ENCODE results near the gene BRSK2. TPM values are rescaled to one million over a fixed set of nuclear protein-coding genes. Genes with fewer than 3 reads are reported as not detected.

Gene BRSK2
- total RNA-seq, 3 donors from 2014 or later = 0.58 to 4.3 (median 0.60) TPM

DNA sequence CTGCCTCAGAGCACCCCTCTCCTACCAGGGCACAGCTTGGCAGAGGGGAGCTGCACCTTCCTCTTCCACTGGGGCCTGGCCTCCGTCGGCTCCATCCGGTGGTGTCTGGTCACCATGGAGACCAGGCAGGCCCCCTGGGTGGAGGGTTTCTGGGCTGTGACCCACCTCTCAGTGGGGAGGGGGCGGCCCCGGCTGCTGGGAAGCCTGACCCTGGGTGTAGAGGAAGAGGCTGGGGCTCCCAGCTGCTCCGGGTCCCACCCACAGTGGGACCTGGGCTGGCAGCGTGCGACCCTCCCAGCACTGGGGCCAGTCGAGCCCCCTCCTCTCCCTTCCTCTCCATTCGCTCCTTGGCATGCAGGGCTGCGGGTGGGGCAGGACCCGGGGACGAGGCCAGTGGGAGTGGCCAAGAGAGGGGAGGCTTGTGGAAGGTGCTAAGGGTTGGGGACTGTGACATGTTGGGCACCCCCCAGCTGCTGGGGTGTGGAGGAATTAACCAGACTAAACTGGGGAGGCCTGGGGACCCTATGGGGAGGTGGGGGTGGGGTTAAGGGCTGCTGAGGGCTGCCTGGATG, 46.8 kb downstream of the BRSK2 start:
- H3K4me3 ChIP-seq = no peak overlapping the region
- peak; percentile 10 for ATAC-seq
- intact Hi-C loops (cut with DNase I, micrococcal nuclease) = no loop called here

DNA sequence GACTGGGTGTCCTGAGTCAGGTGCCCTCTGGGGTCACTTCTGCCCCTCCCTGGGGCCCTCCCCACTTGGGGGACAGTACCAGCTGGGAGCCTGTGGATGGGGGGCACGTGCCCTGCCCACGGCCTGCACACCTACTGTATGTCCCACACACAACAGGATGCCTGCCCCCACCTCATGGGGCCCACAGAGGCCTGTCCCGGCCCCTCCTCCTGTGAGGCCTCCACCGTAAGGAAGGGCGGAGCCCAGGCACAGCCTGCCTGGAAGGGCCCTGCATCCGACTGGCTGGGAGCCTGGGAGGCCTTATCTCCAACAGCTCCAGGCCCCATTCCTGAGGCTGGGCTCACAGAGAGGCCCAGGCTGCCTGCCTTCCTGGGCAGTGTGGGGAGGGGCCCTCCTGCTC, 47.8 kb downstream of the BRSK2 start:
- no peak overlapping the region for H3K4me3 ChIP-seq
- TF ChIP-seq, protein P1, sequence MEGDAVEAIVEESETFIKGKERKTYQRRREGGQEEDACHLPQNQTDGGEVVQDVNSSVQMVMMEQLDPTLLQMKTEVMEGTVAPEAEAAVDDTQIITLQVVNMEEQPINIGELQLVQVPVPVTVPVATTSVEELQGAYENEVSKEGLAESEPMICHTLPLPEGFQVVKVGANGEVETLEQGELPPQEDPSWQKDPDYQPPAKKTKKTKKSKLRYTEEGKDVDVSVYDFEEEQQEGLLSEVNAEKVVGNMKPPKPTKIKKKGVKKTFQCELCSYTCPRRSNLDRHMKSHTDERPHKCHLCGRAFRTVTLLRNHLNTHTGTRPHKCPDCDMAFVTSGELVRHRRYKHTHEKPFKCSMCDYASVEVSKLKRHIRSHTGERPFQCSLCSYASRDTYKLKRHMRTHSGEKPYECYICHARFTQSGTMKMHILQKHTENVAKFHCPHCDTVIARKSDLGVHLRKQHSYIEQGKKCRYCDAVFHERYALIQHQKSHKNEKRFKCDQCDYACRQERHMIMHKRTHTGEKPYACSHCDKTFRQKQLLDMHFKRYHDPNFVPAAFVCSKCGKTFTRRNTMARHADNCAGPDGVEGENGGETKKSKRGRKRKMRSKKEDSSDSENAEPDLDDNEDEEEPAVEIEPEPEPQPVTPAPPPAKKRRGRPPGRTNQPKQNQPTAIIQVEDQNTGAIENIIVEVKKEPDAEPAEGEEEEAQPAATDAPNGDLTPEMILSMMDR (IDR thresholded peaks at IDR 0.05) = no peak
- no peaks in the 10 kb centered on the region for H3K36me3 ChIP-seq (ENCODE audit: low read depth)
- peak; percentile 83 for ATAC-seq
- DNase-seq = no peak
- no peaks in the 10 kb centered on the region for H3K9me3 ChIP-seq
- intact Hi-C loops (cut with DNase I, micrococcal nuclease) = no loop called here
- H3K4me1 ChIP-seq (ENCODE audit: low read depth) = no peaks in the 10 kb centered on the region

More for the DNA sequence above, 46.8 kb downstream of the BRSK2 start:
- H3K4me1 ChIP-seq (ENCODE audit: low read depth) = no peaks in the 10 kb centered on the region
- H3K9me3 ChIP-seq = no peaks in the 10 kb centered on the region
- no peak for DNase-seq
- H3K36me3 ChIP-seq (ENCODE audit: low read depth) = no peaks in the 10 kb centered on the region
- TF ChIP-seq, protein P1 (IDR thresholded peaks at IDR 0.05) = no peak

DNA sequence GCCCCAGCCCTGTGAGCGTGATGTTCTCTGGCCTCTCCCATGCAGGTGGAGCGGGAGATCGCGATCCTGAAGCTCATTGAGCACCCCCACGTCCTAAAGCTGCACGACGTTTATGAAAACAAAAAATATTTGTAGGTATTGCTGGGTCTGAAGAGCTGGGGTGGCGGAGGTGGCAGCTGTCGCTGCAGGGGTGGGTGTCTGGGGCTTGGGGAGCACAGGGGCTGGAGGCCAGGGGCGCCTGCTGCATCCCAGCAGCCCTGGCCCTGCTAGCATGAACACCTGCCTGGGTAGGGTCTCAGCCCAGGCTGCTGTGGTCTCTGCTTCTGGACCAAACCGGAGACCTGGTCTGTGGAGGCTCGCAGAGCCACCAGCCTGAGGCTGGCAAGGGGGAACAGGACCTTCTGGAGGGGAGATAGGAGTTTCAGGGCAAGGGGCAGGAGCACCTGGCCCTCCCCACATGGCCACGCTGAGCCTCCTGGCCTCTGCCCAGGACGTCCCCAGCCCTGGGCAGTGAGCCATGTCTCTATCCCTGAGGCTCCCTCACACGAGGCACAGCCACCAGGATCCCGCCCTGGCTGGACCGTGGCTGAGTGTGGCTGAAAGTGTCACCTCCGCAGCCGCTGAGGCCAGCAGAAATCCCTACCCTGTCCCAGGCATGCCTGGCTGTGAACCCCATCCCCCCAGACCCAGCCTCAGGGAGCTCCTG, 48.7 kb downstream of the BRSK2 start:
- no peaks in the 10 kb centered on the region for H3K9me3 ChIP-seq
- H3K4me3 ChIP-seq = no peak overlapping the region
- ATAC-seq = no peak
- TF ChIP-seq, protein P1 (IDR thresholded peaks at IDR 0.05) = no peak
- no peak for DNase-seq
- no peaks in the 10 kb centered on the region for H3K4me1 ChIP-seq (ENCODE audit: low read depth)
- intact Hi-C loops (cut with DNase I, micrococcal nuclease) = no loop called here
- H3K36me3 ChIP-seq (ENCODE audit: low read depth) = no peaks in the 10 kb centered on the region

DNA sequence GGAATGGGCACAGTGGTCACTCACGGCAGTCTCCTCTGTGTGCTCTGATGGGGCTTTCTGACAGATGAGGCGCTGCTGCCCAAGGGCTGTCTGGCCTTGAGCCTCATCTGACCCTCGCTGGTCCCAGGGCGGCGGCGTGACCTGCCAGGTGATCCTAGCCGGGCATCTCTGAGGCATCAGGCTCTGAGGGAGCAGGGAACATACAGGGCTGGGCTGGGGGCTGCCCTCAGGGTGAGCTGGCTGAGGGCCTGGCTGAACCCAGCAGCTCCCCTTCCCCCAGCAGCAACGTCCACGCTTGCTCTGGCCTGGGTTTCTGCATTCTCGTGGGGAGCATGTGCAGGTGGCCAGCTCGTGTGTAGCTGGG, 49.2 kb downstream of the BRSK2 start:
- Histone ChIP-seq H3K36me3 (ENCODE audit: low read depth) (no peaks in the 10 kb centered on the region), H3K9me3 (no peaks in the 10 kb centered on the region), H3K4me3 (no peak overlapping the region), H3K4me1 (ENCODE audit: low read depth) (no peaks in the 10 kb centered on the region)
- intact Hi-C loops (cut with DNase I, micrococcal nuclease) = no loop called here
- TF ChIP-seq, protein P1 (IDR thresholded peaks at IDR 0.05) = no peak
- no peak for DNase-seq
- ATAC-seq = no peak

DNA sequence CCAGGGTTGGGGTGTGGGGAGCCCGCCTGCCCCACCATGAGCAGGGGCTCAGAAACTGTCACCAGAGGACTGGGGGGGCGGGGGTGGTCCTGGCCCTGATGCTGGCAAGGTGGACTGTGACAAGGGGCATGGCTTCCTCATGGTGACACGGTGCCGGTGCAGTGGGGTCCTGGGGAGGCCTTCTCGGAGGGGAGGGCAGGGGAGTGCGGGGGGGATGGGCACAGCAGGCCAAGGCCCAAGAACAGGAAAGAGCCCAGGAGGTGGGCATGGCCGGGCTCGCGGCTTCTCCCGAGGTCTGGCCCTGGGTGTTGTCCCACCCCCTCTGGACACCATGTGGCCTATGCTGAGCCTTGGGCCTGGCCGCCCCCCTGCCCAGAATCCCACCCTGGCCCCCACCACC, 49.6 kb downstream of the BRSK2 start:
- no peaks in the 10 kb centered on the region for H3K9me3 ChIP-seq
- H3K4me1 ChIP-seq (ENCODE audit: low read depth) = no peaks in the 10 kb centered on the region
- no peaks in the 10 kb centered on the region for H3K36me3 ChIP-seq (ENCODE audit: low read depth)
- intact Hi-C loops (cut with DNase I, micrococcal nuclease) = no loop called here
- no peak for DNase-seq
- ATAC-seq = no peak
- TF ChIP-seq, protein P1 (IDR thresholded peaks at IDR 0.05) = no peak
- no peak overlapping the region for H3K4me3 ChIP-seq
